ENCODE measurements around the gene RNFT2. TPM values are rescaled to one million over a fixed set of nuclear protein-coding genes. Genes with fewer than 3 reads are reported as not detected.

Gene RNFT2
- total RNA-seq, 2 donors from 2014 or later: 1.2 to 2.2 TPM

DNA sequence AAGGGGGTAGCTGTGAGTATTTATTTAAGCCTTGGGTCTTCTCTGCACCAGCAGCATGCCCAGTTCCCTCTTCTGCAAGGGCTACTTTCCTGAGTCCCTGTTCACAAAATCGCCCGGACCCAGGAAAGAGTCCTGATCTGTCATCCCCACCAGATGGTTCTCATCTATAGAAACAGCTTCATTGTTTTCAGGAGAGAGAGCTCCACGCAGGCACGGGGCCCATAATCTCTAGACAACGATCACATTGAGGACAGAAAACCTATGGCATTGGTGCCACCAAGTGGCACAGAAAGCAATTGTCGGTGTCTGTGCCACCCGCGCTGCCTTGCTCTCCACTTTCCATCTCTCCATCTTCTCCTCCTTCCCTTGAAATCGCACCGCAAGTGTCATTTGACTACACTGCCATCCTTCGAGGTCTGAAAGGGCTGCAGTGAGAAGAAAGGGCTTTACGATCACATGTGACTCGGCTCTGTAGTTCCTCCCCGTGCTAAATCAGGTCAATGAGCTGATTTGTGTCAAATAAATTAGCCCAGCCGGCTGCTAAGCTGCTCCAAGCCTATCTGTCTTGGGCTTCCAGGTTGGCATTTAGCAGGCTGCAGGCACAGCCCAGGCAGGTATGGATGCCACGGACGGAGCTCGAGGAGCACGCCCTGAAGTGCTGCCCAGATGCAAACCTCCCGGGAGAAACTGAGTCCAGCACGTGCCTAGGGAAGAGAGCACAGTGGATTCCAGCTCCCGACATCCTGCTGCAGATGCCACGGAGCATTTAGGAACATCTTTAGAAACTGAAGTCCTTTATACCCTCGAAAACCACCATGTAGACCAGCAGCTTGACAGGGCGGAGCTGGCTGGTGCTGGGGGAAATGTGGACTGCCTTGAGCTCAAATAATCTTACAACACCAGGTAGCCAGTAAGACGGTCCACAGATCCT is 29.0 kb upstream of the RNFT2 start:
- intact Hi-C loops (cut with DNase I): no loop called here
- DNase-seq (ENCODE audit: low spot score): no peak

DNA sequence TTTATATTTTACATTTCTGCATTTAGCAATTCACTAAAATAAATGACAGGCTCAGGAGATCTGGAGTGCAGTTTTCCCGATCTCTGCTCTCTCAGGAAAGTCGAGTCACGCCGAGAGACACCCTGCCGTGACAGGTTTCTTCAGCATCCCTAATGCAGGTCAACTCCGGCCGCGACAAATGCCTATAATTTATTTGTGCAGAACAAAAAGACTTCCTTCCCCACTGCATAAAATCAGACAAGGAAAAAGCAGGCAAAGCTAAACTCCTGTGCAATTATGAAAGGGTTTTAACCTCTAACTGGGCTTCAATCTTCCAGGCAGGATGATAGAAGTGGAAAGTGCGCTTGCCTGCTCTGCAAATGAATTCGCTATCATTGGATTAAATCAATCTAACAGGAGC is 28.3 kb upstream of the RNFT2 start:
- intact Hi-C loops (cut with DNase I): no loop called here
- DNase-seq (ENCODE audit: low spot score): no peak

DNA sequence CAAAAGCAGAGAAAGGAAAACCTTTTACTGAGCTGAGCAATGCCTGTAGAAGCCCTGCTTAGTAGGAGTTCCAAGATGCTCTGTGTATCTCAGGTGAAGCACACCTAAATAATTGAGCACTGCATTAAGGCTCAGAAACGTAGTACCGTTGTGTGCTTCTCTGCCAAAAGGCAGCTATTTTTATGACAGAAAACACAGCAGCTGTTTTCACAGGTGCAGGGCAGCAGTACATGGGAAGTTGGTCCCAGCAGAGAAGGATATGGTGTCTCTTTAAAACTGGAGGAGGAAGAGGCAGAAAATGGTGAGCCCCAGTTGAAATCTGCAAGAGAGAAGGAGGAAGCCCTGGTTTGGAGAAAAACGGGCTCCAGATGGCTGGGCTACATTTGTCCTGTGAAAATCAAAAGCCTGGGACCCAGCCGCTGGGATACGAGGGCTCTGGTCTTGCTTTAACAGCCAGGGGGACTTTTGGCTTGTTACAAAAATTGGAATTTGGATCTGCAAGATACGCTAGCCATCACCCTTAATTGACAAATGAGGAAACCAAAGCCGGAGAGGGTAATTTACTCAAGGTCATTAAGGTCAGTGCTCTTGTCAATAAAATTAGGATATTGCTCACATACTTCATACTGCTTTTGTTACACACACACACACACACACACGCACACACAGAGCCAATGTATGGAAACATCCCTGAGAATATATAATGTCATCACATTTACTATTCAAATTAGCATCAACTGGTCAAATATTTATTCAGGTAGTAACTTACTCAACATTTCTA is 27.6 kb upstream of the RNFT2 start:
- intact Hi-C loops (cut with DNase I): no loop called here
- no peak for DNase-seq (ENCODE audit: low spot score)

DNA sequence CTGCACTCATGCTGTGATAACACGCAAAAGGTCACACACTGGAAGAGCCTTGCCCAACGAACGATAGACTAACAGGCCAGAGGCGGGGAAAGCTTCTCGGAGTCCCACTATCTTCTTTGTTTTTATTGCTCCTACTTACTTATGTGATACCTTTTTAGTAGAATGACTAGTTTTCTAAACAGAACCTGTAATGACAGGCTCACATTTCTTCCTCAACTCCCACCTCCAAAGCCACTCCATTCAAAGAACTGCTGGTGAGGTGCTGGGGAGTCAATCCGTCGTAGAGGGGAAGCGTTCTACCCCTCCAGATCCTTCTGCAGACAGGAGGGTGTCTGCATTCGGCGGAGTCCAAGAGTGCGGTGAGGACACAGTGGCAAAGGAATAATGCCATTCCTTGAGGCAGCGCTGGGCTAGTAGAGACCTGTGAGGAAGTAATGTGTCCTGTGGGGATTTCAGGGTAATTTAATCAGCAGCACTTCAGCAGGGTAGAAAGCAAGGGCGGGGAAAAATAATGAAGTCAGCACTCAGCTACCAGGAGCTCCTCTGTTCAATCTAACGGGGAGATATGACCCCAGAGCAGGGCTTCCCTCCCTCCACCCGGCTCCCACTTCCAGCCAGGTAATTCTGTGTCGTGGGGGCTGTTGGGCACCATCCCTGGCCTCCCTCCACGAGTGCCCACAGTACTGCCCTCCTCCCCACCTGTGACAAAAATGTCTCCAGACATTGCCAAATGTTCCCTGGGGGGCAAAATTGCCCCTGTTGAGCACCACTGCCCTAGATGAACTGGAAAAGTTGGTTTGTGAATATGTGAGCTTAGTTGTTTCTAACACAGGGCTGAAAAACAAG is 25.4 kb upstream of the RNFT2 start:
- intact Hi-C loops (cut with DNase I): no loop called here

DNA sequence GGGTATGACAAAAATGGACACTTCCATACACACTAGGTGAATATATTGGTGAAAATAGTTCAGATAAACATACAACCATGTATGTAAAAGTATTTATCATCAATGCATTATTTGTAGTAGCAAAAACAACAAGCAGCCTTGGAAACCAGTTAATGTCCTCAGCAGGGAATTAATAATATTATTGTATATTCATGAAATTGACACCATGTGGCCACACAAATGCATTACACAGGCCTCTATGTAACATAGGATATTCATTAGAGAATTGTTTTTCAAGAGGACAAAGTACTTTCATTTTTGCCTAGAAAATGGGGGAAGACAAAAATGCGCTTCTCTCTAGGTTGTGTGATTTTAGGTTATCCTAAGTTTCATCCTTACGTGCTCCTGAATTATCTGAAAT is 24.6 kb upstream of the RNFT2 start:
- DNase-seq (ENCODE audit: low spot score): no peak
- intact Hi-C loops (cut with DNase I): no loop called here

More for the DNA sequence above, 25.4 kb upstream of the RNFT2 start:
- DNase-seq (ENCODE audit: low spot score): no peak

DNA sequence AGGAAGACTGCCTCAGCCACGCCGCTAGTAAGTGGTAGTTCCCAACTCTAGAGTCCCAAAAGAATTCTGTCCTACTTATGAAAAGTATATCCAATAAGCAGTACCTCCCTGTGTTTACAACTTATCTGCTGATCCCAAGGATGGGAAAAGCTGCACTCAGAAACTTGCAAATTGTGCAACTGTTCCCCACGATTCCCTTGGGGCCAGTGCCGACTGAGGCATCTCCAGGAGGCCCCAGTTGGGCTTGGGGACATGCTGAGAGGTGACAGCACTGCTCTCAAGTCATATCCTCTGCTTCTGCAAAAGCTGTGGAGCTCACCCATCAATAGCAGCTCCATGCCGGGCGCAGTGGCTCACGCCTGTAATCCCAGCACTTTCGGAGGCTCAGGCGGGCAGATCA is 23.9 kb upstream of the RNFT2 start:
- intact Hi-C loops (cut with DNase I): no loop called here
- no peak for DNase-seq (ENCODE audit: low spot score)

DNA sequence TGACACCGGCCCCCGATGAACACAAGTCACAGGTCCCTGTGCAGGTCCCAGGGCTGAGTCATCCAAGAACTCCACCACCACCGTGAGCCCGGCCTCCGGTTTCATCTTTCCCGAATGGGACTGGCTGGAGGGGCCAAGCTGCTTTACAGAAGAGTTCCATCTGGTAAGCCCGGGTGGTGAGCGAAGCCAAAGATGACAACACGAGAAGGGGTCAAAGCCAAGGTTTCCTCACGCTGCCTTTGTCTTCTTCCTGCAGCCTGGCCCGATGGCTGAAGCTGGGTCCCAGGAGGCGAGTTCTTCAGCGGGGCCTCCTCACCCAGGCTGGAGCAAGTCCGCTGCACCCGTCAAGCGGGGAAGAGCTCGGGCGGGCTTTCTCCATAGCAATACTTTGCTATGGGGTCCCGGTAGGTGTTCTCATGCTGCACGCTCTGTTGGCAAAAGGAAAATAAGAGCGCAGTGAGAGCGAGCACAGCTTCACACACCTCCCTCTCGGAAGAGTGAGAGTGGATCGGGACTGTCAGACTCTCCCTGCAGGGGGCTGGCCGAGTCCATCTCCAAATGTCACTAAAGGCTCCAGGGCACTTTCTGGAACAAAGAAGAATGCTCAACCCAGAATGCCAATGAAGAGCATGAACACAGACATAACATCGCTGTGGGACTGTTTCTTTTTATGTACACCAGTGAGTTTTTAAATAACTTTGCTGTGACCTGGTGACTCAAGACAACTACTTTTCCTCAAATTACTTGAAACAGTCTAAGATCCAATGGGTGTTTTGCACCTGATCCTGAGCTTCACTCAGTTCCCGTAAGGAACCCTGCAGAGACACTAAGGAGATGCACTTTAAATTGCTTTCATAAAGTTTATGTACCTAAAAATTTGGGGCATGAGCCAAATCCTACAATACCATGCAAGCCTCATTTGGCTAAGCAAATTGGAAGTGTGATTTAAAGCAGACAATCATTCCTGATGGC is 20.4 kb upstream of the RNFT2 start:
- intact Hi-C loops (cut with DNase I): no loop called here
- peak; percentile 88 for DNase-seq (ENCODE audit: low spot score)

DNA sequence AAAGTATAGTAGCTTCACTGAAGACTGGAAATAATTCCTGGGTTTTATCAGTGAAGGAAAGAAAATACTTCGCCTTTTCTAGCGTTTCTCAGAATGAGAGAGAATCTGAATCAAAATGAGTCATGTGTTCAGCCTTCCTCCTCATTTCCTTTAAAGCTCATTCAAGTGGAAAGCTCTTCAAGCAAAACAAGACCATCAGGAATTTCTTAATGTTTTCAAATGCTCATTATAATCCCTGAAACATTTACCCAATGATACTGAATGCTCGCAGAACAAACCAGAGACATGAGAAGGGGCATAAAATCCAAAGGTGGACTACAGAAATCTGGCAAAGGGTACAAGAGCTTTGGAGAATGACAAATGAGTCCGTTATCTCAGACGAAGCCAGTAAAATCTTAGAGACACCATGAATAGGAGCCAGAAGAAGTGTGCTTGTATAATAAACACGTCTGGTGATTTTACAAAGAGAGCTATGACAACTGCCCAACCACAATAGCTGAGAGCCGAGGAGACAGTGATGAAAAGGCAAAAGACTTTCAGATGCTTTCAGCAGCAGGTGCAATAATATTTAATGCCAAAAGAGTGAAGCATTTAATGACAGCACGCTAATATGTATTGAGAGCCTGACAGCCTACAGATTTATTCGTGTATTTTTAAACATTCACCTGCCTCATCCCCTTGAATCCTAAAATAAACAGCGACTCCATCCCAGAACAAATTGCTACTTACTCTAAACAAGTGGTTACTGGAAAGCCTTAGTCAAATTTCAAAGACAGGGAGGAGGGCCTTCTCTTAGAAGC is 19.3 kb upstream of the RNFT2 start:
- no peak for DNase-seq (ENCODE audit: low spot score)
- intact Hi-C loops (cut with DNase I): no loop called here

DNA sequence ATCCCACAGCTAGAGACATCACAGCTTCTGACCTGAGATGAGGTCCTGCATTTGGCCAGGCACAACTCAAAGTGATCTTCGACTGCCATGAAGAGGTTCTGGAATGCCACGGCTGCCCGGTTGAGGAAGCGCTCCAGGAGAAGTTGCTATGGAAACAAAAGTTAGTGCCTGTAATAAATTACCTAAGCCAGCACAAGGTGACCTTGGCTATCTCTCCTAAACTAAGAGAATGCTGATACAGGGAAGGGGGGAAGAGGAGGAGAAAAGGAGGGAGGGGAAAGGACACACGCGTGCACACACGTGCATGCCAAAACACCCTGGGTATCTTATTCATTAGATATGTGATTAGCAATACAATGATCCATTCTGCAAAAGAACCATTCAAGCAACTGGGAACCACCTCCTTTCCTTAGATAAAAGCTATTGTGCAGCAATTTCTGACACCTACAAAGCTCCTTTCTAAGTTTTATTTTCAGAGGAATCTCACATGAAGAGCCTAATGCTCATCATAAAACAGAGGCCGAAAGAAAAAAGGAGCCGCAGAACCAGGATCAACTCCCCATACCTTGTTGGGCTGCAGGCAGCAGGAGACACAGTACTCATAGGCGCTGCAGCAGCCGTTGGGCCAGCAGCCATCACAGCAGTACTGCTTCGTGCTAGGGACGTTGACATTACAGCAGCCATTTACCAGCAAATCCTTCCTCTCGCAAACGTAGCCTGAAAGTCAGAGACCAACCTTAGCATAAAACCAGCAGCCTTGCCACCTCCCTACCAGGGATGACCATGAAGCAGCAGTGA is 18.2 kb upstream of the RNFT2 start:
- no peak for DNase-seq (ENCODE audit: low spot score)
- intact Hi-C loops (cut with DNase I): no loop called here

DNA sequence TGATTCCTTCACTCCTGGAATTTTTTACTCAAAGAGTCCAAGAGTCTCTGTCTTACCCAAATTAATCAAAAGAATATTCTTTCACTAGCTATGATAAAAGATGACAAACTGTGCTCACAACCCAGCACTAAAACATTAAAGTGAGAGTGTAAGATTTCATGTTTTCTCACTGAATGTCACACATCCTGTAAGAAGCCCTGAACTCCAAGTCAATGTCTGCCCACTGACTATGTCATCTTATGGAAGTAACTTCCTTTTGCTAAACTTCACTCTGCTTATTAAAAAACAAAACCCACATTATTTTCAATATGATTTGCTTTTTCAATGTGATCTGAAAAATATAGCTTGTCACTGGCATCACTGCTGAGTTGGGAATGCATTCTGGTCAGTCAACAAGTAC is 15.9 kb upstream of the RNFT2 start:
- DNase-seq (ENCODE audit: low spot score): no peak
- intact Hi-C loops (cut with DNase I): no loop called here

DNA sequence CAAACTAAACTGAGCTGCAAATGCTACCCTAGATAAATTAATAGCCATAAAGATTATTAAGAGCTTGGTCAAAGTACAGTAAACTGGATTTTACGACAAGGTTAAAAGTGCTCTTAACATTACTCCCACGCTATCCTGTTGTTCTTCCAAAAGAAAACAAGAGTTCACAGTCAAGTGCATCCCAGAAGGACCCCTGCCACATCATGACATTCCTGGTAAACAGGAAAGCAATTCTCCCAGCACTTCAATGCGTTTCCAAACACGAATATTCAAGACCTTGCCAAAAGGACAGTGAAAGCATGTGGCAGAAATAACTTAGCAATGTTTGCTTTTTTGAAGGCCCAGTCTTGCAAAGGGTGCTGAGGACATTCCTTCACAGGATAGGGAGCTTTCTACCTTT is 11.4 kb upstream of the RNFT2 start:
- DNase-seq (ENCODE audit: low spot score): no peak
- intact Hi-C loops (cut with DNase I): no loop called here

DNA sequence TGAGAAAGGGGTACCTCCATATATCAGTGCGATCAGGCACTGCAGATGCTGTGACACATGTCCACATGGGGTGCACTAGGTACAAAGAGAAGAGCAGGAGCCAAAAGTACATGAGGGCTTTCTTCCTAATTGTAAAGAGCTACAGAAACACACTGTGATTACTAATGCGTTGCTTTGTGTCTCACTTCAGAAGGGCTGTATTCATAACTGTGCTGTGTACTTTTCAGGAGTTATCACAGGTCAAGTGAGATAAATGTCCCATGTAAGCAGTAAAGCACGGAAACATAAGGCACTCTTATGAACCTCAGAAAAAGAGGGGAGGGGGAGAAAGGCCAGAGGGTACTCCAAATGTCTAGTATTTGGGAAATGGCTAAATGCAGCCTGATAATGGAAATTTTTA is 10.9 kb upstream of the RNFT2 start:
- intact Hi-C loops (cut with DNase I): no loop called here
- no peak for DNase-seq (ENCODE audit: low spot score)

DNA sequence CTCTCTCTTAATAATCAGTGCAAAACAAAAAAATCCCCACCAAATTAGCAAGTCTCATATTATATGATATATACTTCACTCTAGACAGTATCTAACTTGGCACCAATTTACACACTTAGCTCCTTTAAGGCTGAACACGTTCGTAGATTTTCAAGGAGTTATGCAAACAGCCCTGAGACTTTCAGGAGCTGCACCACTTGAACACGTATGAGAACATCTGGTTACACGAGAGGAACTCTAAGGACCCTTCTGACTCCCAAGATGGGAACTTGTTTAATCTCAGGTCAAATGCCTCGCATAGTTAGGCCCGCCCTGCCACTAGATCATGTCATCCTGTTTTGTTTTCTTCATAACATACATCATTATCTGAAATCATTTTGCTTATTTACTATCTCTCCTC is 10.2 kb upstream of the RNFT2 start:
- intact Hi-C loops (cut with DNase I): no loop called here

DNA sequence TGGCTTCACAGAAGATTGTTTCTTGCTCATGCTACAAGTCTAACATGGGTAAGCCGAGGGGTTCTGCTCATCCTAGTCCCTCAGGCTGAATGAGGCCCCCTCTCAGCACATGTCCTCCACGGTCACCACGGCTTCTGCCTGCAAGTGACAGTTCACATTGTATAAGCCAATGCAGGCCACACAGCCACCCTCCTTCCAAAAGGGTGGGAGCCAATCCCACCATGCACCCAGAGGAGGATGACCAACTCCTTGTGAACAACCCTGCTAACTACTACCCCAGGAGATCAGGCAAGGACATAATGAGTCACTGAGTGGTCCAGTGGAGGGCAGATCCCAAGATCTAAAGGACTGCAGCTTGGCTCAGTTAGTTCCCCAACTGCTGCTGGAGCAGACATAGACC is 6.3 kb upstream of the RNFT2 start:
- no peak for DNase-seq (ENCODE audit: low spot score)
- intact Hi-C loops (cut with DNase I): no loop called here

More for the DNA sequence above, 10.2 kb upstream of the RNFT2 start:
- no peak for DNase-seq (ENCODE audit: low spot score)

DNA sequence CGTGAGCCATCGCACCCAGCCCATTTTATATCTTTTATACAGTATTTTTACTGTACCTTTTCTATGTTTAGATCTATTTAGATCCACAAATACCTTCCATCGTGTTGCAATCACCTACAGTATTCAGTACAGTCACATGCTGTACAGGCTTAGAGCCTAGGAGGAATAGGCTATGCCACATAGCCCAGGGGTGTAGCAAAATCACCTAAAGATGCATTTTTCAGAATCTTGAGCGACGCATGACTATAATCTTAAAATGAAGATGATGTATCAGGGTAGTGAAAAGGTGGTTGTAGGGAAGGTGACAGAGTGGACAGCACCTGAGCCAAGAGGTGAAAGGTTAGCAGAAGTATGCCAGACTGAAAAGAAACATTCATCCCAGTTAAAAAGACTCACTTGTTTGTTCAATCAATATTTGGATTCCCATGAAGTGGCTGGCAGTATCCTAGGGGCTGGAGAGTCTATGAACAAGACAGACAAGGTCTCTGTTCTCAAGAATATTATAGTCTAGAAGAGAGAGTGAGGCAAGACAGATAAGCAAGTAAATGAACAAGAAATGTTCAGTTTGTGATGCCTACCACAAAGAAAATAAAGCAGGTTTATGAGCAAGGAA is 3.9 kb upstream of the RNFT2 start:
- DNase-seq (ENCODE audit: low spot score): no peak
- intact Hi-C loops (cut with DNase I): no loop called here

DNA sequence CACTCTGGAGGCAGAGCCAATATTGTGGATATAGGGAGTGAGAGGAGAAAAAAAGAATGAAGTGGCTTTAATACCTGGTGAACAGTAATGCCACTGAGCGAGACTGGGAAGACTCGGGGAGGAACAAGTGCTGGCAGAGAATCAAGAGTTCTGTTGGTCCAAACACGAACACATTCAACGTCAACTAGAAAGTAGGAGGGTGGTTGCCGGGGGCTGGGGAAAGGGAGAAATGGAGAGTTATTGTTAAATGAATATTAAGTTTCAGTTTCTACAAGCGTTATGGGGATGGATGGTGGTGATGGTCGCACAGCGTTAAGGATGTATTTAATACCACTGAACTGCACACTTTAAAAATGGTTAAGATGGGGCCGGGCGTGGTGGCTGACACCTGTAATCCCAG is 3.0 kb upstream of the RNFT2 start:
- intact Hi-C loops (cut with DNase I): no loop called here
- no peak for DNase-seq (ENCODE audit: low spot score)
